Measurements from ENCODE around the gene VPS51.

The VPS51 gene

DNA sequence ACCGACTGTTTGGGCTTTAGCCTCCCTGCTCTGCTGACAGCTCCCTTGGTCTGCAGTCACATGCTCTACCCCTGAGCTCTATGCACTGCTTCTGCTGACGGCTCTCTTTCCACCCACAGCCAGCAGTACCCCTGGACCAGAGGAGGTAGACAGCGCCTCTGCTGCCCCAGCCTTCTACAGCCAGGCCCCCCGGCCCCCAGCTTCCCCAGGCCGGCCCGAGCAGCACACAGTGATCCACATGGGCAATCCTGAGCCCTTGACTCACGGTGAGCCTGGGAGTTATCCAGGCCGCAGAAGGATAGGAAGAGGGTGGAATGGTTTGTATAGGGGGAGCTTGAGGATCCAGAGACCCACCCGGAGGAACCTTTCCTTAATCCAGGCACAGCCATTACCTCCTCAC is 9.2 kb upstream of the VPS51 start:
- Histone ChIP-seq H3K4me1 (ENCODE audit: control insufficient read depth in 1 of 2, insufficient read depth in 2 of 2, low read length in 2 of 2) (peaks cover 22 to 25% of the 10 kb centered on the region in 2 donors), H3K27me3 (ENCODE audit: control insufficient read depth in 1 of 2, insufficient read depth in 2 of 2, low read length in 2 of 2) (no peaks in the 10 kb centered on the region), H3K27ac (ENCODE audit: low read depth, low read length) (no peak overlapping the region), H3K4me3 (ENCODE audit: low read depth in 1 of 2, low read length in 2 of 2) (no peak overlapping the region), H3K9ac (ENCODE audit: low read depth in 1 of 2, low read length in 2 of 2) (no peak overlapping the region), H3K9me3 (ENCODE audit: control insufficient read depth in 1 of 2, low read length in 2 of 2) (no peaks in the 10 kb centered on the region), H3K36me3 (ENCODE audit: control insufficient read depth in 1 of 2, insufficient read depth in 2 of 2, low read length in 2 of 2) (peaks cover 22 to 46% of the 10 kb centered on the region in 2 donors)

DNA sequence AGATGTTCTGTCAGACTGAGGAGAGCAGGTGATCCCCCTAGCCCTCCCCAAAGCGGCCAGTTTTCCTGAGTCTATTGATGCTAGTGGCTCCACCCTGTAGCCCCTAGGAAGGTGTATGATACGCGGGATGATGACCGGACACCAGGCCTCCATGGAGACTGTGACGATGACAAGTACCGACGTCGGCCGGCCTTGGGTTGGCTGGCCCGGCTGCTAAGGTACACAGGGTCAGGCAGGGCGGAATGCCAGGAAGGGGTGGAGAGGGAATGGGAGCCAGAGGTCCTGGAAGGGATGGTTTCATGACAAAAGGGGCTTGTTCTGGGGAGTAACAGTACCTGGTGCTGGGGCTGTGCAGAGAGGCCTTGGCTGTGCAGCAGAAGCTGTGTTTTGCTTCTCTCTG is 8.8 kb upstream of the VPS51 start:
- Histone ChIP-seq H3K27me3 (ENCODE audit: control insufficient read depth in 1 of 2, insufficient read depth in 2 of 2, low read length in 2 of 2) (no peaks in the 10 kb centered on the region), H3K9ac (ENCODE audit: low read depth in 1 of 2, low read length in 2 of 2) (no peak overlapping the region), H3K27ac (ENCODE audit: low read depth, low read length) (no peak overlapping the region), H3K36me3 (ENCODE audit: control insufficient read depth in 1 of 2, insufficient read depth in 2 of 2, low read length in 2 of 2) (peaks cover 22 to 46% of the 10 kb centered on the region in 2 donors), H3K9me3 (ENCODE audit: control insufficient read depth in 1 of 2, low read length in 2 of 2) (no peaks in the 10 kb centered on the region), H3K4me3 (ENCODE audit: low read depth in 1 of 2, low read length in 2 of 2) (no peak overlapping the region), H3K4me1 (ENCODE audit: control insufficient read depth in 1 of 2, insufficient read depth in 2 of 2, low read length in 2 of 2) (peaks cover 22 to 25% of the 10 kb centered on the region in 2 donors)

DNA sequence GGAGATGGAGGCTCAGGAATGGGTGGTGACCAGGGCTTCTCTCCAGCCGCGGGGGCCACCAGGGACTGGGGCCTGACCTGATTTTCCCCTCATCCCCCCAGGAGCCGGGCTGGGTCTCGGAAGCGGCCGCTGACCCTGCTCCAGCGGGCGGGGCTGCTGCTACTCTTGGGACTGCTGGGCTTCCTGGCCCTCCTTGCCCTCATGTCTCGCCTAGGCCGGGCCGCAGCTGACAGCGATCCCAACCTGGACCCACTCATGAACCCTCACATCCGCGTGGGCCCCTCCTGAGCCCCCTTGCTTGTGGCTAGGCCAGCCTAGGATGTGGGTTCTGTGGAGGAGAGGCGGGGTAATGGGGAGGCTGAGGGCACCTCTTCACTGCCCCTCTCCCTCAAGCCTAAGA is 8.2 kb upstream of the VPS51 start:
- H3K36me3 ChIP-seq (ENCODE audit: control insufficient read depth in 1 of 2, insufficient read depth in 2 of 2, low read length in 2 of 2): peaks cover 22 to 46% of the 10 kb centered on the region in 2 donors
- H3K27ac ChIP-seq (ENCODE audit: low read depth, low read length): no peak overlapping the region

DNA sequence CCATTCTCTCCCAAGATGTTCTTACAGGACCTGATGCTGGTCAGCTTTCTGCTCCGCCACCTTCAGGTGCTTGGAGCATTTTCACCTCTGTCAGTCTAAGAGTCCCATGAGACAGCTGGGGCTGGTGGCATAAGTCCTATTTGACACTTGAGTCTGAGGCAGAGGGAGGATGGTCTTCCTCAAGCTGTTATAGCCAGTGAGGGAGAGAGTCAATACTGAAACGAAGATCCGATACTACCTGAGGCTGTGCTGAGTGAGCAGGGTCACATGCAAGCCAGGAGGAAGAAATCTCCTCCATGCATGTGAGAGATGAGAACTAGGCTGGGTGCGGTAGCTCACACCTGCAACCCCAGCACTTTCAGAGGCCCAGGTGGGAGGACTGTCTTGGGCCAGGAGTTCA is 6.4 kb upstream of the VPS51 start:
- Histone ChIP-seq H3K9me3 (ENCODE audit: control insufficient read depth in 1 of 2, low read length in 2 of 2) (no peaks in the 10 kb centered on the region), H3K27ac (ENCODE audit: low read depth, low read length) (no peak overlapping the region), H3K4me1 (ENCODE audit: control insufficient read depth in 1 of 2, insufficient read depth in 2 of 2, low read length in 2 of 2) (peaks cover 10 to 12% of the 10 kb centered on the region in 2 donors), H3K9ac (ENCODE audit: low read depth in 1 of 2, low read length in 2 of 2) (no peak overlapping the region), H3K36me3 (ENCODE audit: control insufficient read depth in 1 of 2, insufficient read depth in 2 of 2, low read length in 2 of 2) (peaks cover 22 to 46% of the 10 kb centered on the region in 2 donors), H3K4me3 (ENCODE audit: low read depth in 1 of 2, low read length in 2 of 2) (no peak overlapping the region), H3K27me3 (ENCODE audit: control insufficient read depth in 1 of 2, insufficient read depth in 2 of 2, low read length in 2 of 2) (no peaks in the 10 kb centered on the region)

More for the DNA sequence above, 8.2 kb upstream of the VPS51 start:
- Histone ChIP-seq H3K4me1 (ENCODE audit: control insufficient read depth in 1 of 2, insufficient read depth in 2 of 2, low read length in 2 of 2) (peaks cover 21% of the 10 kb centered on the region in 2 donors), H3K27me3 (ENCODE audit: control insufficient read depth in 1 of 2, insufficient read depth in 2 of 2, low read length in 2 of 2) (no peaks in the 10 kb centered on the region), H3K9me3 (ENCODE audit: control insufficient read depth in 1 of 2, low read length in 2 of 2) (no peaks in the 10 kb centered on the region), H3K9ac (ENCODE audit: low read depth in 1 of 2, low read length in 2 of 2) (no peak overlapping the region), H3K4me3 (ENCODE audit: low read depth in 1 of 2, low read length in 2 of 2) (no peak overlapping the region)

DNA sequence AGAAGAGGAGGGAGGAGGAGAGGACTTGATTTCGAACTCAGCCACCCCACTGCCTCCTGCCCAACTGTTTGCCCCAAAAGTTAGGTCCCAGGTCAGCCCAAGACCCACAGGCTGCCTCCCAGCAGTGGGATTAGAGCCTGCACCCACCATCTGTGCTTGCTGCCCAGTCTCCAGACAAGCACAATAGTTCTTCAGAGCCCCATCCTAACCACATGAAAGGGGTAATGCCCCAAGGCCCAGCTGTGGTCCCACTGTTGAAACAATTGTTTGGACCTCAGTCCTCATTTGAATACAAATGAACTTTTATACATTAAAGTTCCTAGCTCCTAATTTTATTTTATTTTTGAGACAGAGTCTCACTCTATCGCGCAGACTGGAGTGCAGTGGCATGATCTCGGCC is 5.4 kb upstream of the VPS51 start:
- H3K9me3 ChIP-seq (ENCODE audit: control insufficient read depth in 1 of 2, low read length in 2 of 2): no peaks in the 10 kb centered on the region
- H3K36me3 ChIP-seq (ENCODE audit: control insufficient read depth in 1 of 2, insufficient read depth in 2 of 2, low read length in 2 of 2): peaks cover 18 to 43% of the 10 kb centered on the region in 2 donors
- H3K4me3 ChIP-seq (ENCODE audit: low read depth in 1 of 2, low read length in 2 of 2): no peak overlapping the region
- no peaks in the 10 kb centered on the region for H3K27me3 ChIP-seq (ENCODE audit: control insufficient read depth in 1 of 2, insufficient read depth in 2 of 2, low read length in 2 of 2)
- no peak overlapping the region for H3K27ac ChIP-seq (ENCODE audit: low read depth, low read length)
- H3K4me1 ChIP-seq (ENCODE audit: control insufficient read depth in 1 of 2, insufficient read depth in 2 of 2, low read length in 2 of 2): peaks cover under 1 to 3% of the 10 kb centered on the region in 2 donors
- no peak overlapping the region for H3K9ac ChIP-seq (ENCODE audit: low read depth in 1 of 2, low read length in 2 of 2)

DNA sequence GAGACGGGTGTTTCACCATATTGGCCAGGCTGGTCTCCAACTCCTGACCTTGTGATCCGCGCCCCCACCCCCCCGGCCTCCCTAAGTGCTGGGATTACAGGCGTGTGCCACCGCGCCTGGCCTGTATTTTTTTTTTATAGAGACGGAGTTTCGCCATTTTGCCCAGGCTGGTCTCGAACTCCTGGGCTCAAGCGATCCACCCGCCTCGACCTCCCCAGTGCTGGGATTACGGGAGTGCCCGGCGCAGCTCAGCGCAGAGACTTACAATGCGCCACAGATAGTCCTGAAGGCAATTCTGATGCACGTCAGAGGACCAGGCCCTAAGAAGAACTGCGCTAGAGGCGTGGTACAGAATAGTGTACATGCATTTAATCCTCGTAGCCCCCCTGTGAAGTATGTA is 587 bp upstream of the VPS51 start:
- H3K4me1 ChIP-seq (ENCODE audit: control insufficient read depth in 1 of 2, insufficient read depth in 2 of 2, low read length in 2 of 2): peaks cover 9% of the 10 kb centered on the region in 2 donors
- peaks cover 0 to 12% of the 10 kb centered on the region in 2 donors for H3K36me3 ChIP-seq (ENCODE audit: control insufficient read depth in 1 of 2, insufficient read depth in 2 of 2, low read length in 2 of 2)
- peak overlapping the region; percentile 35 to 77 for H3K9ac ChIP-seq (ENCODE audit: low read depth in 1 of 2, low read length in 2 of 2)
- no peak overlapping the region for H3K27ac ChIP-seq (ENCODE audit: low read depth, low read length)
- no peaks in the 10 kb centered on the region for H3K9me3 ChIP-seq (ENCODE audit: control insufficient read depth in 1 of 2, low read length in 2 of 2)
- H3K4me3 ChIP-seq (ENCODE audit: low read depth in 1 of 2, low read length in 2 of 2): peak overlapping the region; percentile 79 to 94
- H3K27me3 ChIP-seq (ENCODE audit: control insufficient read depth in 1 of 2, insufficient read depth in 2 of 2, low read length in 2 of 2): no peaks in the 10 kb centered on the region

DNA sequence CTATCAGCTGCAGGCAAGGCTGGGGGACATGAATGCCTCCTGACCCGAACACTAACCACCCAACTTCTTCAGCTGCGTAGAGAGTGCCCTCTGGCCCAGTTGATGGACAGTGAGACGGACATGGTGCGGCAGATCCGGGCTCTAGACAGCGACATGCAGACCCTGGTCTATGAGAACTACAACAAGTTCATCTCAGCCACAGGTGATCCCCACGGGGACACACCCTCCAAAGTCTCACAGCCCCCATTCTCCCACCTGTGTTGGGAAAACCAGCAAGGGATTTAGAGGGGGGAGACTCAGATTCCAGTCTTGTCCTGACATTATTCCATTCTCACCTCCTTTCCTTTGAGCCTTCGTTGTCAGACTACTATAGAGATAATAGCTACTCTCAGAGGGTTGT is 912 bp downstream of the VPS51 start:
- Histone ChIP-seq H3K9ac (ENCODE audit: low read depth in 1 of 2, low read length in 2 of 2) (peak overlapping the region; percentile 36 to 58), H3K36me3 (ENCODE audit: control insufficient read depth in 1 of 2, insufficient read depth in 2 of 2, low read length in 2 of 2) (peaks cover 0 to 12% of the 10 kb centered on the region in 2 donors), H3K4me3 (ENCODE audit: low read depth in 1 of 2, low read length in 2 of 2) (peak overlapping the region; percentile 79 to 94), H3K4me1 (ENCODE audit: control insufficient read depth in 1 of 2, insufficient read depth in 2 of 2, low read length in 2 of 2) (peaks cover 9% of the 10 kb centered on the region in 2 donors), H3K9me3 (ENCODE audit: control insufficient read depth in 1 of 2, low read length in 2 of 2) (no peaks in the 10 kb centered on the region), H3K27ac (ENCODE audit: low read depth, low read length) (peak overlapping the region; percentile 89), H3K27me3 (ENCODE audit: control insufficient read depth in 1 of 2, insufficient read depth in 2 of 2, low read length in 2 of 2) (no peaks in the 10 kb centered on the region)

DNA sequence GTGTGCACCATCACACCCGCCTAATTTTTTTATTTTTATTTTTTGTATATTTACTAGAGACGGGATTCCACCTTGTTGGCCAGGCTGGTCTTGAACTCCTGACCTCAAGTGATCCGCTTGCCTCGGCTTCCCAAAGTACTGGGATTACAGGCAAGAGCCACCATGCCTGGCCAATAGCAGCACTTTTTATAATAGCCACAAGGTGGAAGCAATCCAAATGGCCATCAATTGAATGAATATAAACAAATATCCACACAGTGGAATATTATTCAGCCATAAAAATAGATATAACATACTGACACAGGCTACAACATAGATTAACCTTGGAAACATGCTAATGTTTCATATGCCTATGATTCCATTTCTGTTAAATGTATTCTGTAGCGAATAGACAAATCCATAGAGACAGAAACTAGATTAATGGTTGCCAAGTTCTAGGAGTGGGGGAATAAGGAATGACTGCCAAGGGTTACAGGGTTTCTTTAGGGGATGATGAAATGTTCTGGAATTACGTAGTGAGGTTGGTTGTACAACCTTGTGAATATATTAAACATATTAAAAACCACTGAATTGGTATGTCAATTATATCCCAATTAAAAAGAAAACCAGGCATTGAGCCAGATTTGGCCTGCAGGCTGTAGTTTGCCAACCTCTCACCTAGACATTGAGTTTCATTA is 4.8 kb downstream of the VPS51 start:
- Histone ChIP-seq H3K9ac (ENCODE audit: low read depth in 1 of 2, low read length in 2 of 2) (no peak overlapping the region), H3K9me3 (ENCODE audit: control insufficient read depth in 1 of 2, low read length in 2 of 2) (no peaks in the 10 kb centered on the region), H3K4me1 (ENCODE audit: control insufficient read depth in 1 of 2, insufficient read depth in 2 of 2, low read length in 2 of 2) (peaks cover 7 to 9% of the 10 kb centered on the region in 2 donors), H3K27ac (ENCODE audit: low read depth, low read length) (no peak overlapping the region), H3K36me3 (ENCODE audit: control insufficient read depth in 1 of 2, insufficient read depth in 2 of 2, low read length in 2 of 2) (peaks cover 0 to 16% of the 10 kb centered on the region in 2 donors), H3K4me3 (ENCODE audit: low read depth in 1 of 2, low read length in 2 of 2) (no peak overlapping the region), H3K27me3 (ENCODE audit: control insufficient read depth in 1 of 2, insufficient read depth in 2 of 2, low read length in 2 of 2) (no peaks in the 10 kb centered on the region)

DNA sequence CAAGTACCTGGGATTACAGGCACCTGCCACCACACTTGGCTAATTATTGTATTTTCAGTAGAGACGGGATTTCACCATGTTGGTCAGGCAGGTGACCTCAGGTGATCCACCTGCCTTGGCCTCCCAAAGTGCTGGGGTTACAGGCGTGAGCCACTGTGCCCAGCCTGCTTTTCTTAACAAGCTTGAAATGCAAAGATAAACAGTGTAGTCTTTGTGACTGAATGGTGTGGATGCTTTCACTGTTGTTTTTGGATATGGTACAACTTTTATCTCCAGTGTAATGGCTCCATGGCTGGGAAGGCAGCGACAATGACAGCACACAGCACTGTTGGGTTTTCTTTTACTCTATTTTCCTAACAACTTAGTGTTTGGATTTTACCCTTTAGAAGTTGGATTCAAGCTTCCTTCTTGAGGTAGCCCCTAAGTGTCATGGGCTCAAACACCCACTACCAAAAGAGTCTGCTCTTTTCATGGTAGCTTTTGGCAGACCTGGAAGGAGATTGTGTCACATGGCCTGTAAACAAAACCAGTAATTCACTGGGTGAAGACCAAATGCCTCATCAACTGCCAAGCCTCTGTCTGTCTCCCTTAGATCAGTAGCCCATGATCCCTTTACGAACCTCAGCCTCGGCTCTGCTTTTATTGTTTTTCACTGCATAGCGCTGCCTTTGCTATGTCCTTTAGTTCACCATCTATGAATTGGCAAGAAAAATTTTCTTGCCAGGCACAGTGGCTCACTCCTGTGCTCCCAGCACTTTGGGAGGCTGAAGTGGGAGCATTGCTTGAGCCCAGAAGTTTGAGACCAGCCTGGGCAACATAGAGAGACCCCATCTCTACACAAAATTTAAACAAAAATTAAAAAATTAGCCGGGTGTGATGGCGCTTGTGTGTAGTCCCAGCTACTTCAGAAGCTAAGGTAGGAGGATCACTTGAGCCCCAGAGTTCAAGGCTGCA is 6.4 kb downstream of the VPS51 start:
- Histone ChIP-seq H3K9ac (ENCODE audit: low read depth in 1 of 2, low read length in 2 of 2) (no peak overlapping the region), H3K4me3 (ENCODE audit: low read depth in 1 of 2, low read length in 2 of 2) (no peak overlapping the region), H3K36me3 (ENCODE audit: control insufficient read depth in 1 of 2, insufficient read depth in 2 of 2, low read length in 2 of 2) (peaks cover 4 to 23% of the 10 kb centered on the region in 2 donors), H3K9me3 (ENCODE audit: control insufficient read depth in 1 of 2, low read length in 2 of 2) (no peaks in the 10 kb centered on the region), H3K27ac (ENCODE audit: low read depth, low read length) (no peak overlapping the region), H3K27me3 (ENCODE audit: control insufficient read depth in 1 of 2, insufficient read depth in 2 of 2, low read length in 2 of 2) (no peaks in the 10 kb centered on the region), H3K4me1 (ENCODE audit: control insufficient read depth in 1 of 2, insufficient read depth in 2 of 2, low read length in 2 of 2) (peaks cover 0 to 4% of the 10 kb centered on the region in 2 donors)

DNA sequence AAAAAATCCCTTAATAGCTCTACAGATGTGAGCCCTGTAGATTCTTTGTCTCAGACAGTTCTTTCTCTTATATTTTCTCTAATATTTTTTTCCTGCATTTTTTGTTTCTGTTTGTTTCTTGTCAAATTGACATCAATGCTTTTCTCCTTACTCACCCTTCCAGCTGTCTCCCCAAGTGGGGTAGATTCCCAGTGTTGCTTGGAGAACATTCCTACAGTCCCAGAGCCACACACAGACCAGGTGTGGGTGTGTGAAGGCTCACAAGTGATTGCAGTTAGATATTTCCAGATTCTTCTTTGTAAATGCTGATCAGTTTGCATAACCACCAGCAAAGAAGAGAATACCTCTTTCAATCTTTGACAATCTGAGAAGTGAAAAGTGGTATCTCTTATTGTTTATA is 7.5 kb downstream of the VPS51 start:
- no peak overlapping the region for H3K27ac ChIP-seq (ENCODE audit: low read depth, low read length)
- no peaks in the 10 kb centered on the region for H3K9me3 ChIP-seq (ENCODE audit: control insufficient read depth in 1 of 2, low read length in 2 of 2)
- H3K4me1 ChIP-seq (ENCODE audit: control insufficient read depth in 1 of 2, insufficient read depth in 2 of 2, low read length in 2 of 2): peaks cover 0 to 4% of the 10 kb centered on the region in 2 donors

More for the DNA sequence above, 7.5 kb downstream of the VPS51 start:
- Histone ChIP-seq H3K4me3 (ENCODE audit: low read depth in 1 of 2, low read length in 2 of 2) (no peak overlapping the region), H3K27me3 (ENCODE audit: control insufficient read depth in 1 of 2, insufficient read depth in 2 of 2, low read length in 2 of 2) (no peaks in the 10 kb centered on the region), H3K9ac (ENCODE audit: low read depth in 1 of 2, low read length in 2 of 2) (no peak overlapping the region), H3K36me3 (ENCODE audit: control insufficient read depth in 1 of 2, insufficient read depth in 2 of 2, low read length in 2 of 2) (peaks cover 8 to 26% of the 10 kb centered on the region in 2 donors)

All from duodenal mucosa (tissue), 2 donors.